Hematopoietic multipotent progenitor cell treated with erythropoietin and hydrocortisone succinate and interleukin-3 and kit ligand, for 6 days (in vitro differentiated cells): ENCODE measurements around the gene ZNF222.

Experiments
- DNase-seq: peaks from one replicate; pipeline ENCODE4 v3.0.0-alpha.2; 2015

The ZNF222 gene

DNA sequence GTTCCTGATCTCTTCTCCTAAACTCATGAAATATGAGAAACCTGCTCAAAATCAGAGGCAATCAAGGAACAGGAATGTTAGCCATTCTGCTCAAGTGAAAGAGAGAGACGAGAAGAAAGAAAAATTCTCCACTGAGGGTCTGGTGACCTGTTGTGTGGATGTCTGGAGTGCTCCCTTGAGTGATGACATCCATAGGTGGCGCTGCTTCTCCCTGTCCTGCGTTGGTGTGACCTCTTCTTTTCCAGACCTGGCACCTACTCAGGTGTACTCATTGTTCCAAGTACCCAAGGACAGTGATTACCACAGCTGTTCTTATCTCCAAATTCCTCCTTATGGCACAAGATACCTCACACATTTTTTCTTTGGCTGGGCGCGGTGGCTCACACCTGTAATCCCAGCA, 30.7 kb downstream of the ZNF222 start:
- no peak for DNase-seq

DNA sequence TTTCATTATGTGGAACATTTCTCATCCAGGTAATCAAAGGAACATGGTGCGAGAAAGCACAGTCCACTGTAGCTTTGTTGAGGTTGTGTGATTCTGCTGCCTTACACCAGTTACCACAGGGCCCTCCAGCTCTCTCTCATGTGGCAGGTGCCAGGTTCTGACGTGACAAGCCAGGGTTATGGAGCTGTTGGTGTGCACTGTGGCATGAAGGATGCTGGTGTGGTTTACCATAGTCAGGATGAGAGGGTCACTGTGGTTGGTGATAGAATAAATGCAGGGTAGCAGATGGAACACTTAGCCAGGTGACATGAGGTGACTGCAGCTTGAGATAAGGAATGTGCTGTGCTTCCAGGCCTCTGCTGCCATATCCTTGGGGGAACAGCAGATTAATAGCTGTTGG, 34.0 kb downstream of the ZNF222 start:
- no peak for DNase-seq

DNA sequence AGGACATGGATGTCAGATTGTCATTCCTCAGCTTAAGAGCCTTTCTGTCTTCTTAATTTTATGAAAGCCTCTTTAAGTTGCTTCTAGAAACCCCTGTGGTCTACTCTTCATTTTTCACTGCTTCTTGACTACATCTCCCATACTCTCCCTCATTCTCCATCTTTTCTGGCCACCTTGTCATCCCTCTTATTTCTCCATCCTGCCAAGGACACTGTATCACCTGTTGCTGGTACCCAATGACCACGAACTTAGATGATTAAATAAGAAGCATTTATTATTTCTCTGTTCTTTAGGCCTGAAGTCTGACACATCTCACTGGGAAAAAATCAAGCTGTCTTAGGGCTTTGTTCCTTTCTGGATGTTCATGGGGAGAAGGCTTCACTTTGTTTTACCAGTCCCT, 35.9 kb downstream of the ZNF222 start:
- no peak for DNase-seq

DNA sequence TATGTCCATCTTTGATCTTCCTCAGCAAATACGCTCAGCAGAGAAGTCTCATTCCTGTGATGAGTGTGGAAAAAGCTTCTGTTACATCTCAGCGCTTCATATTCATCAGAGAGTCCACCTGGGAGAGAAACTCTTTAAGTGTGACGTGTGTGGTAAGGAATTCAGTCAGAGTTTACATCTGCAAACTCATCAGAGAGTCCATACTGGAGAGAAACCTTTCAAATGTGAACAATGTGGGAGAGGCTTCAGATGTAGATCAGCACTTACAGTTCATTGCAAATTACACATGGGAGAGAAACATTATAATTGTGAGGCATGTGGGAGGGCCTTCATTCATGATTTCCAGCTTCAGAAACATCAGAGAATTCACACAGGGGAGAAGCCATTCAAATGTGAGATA, 41.1 kb downstream of the ZNF222 start:
- DNase-seq = no peak

DNA sequence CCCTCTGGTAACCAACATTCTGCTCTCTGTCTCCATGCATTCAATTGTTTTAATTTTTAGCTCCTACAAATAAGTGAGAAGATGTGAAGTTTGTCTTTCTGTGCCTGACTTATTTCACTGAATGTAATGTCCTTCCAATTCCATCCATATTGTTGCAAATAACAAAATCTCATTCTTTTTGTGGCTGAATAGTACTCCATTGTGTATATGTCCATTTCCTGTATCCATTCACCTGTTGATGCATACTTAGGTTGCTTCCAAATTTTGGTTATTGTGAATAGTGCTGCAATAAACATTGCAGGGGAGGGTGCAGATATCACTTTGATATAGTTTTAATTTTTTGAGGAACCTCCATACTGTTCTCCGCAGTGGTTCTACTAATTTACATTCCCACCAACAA, 44.2 kb downstream of the ZNF222 start:
- DNase-seq = no peak

DNA sequence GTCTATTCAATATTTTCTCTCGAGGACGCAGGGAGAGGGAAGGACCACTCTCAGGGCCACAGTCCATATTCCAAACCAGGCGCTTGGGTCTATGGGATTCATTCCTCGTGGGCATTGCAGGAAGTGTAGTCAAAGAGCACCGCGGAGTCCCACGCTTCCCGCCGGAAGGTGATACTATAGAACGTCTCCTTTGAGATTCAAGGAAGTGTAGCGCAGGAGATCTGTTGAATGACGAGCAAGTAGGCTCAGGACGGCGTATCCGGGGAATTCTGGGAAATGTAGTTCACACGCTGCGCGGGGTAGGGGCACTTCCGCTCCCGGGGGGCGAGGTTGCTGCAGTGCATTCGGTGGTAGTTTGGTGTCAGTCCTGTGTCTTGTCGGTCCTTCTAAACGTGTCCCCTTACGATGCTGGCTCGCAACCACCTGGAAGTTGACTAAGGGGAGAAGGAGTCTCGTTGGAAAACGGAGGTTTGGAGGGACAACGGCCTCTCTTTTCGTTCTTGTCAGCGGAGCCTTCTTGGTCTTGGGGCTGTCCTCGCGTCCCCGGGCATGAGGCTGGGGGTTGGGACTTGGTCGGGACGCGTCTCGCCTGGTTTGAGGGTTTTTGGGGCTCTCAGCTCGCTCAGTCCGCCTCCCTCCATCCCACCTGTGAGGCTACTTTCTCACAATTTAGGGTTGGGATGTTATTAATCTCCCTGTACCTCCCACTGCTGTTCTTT, 46.8 kb downstream of the ZNF222 start, which contains the start of gene ZNF284:
Gene ZNF284, plus strand, starts transcription at position 336 of the 719 bp plus-strand sequence. CDS start 4,231 bp downstream, outside the sequence.
- peak; percentile 96 for DNase-seq

DNA sequence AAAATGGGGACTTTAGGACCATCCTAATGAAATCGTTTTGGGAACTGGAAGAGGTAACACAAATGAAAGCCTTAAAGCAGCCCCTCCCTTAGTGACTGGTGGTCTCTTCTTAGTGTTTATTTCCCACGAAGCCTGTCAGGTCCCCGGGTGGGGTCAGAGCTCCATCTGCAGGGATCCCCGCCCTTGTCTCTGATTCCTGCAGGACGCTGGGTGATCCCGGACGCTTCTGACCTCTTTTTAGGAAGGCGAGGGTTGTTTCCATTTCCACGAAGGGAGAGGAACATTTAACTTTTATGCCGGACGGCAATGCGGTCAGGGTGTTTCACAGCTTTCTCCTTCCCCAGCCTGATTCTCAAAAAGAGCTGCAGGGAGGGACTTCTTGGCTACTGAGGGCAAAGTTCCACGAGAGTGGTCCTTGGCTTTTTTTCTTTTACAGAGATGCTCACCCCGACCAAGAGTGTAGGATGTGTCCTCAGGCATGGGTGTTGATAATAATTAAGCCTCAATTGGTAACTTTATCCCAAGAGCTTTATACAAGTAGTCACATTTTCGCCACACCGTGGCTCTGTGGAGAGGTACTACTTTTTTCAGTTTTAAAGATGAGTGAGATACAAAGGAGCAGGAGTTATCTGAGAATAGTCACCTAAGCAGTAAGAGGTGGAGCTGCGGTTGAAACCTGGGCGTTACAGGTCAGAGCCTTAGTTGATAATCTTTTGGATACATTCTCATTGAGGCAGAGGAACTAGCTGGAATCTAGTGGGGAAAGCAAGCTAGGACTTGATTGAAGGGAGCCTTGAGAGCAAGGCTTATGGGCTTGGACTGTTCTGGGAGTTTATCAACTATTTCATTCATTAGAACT, 47.6 kb downstream of the ZNF222 start:
- peak; percentile 21 for DNase-seq

DNA sequence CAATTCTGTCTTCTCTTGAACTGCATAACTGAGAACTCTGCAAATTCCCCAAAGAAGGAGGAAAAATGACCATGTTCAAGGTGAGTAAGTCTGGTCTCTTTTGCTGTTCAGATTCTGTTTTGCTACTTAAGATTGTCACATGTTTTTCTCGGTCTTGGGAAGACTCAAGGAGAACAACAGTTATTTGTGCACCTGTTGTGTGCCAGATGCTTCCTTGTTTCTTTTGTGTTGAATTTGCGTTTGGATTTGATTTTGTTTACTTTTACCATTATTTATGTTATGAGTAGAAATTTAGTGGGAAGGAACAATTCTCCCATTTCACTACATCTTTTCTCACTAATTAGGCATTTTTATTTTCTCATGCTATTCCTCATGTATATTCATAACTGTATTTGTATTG, 51.1 kb downstream of the ZNF222 start:
- DNase-seq = no peak
